SK-N-SH (cell line): ENCODE measurements around the gene MDH2. TPM values are rescaled to one million over a fixed set of nuclear protein-coding genes. Genes with fewer than 3 reads are reported as not detected.
"Not testable (repeated sequence)": the region's sequence is repeated elsewhere in the genome, so short reads cannot be mapped to it uniquely, and the experiment has no call there.

Source experiments
- CTCF ChIA-PET: fragments of 300-600, 350-600 bp; formaldehyde crosslinking; extraction: SDS; loops from one replicate; lab custom pipeline; 2021; lab: Yijun Ruan, JAX
- POLR2A ChIA-PET: fragments of 350-600 bp; sonication (Branson Sonifier 250); formaldehyde crosslinking; extraction: SDS; loops from one replicate; lab custom pipeline; 2020; ENCODE audit warnings: antibody characterized with exemption, inconsistent platforms; lab: Yijun Ruan, JAX
- DNase-seq: peaks from one replicate; pipeline ENCODE4 v3.0.0; 2012
- H2AFZ ChIP-seq: fragments of 200-600 bp; sonication (generic); 2 replicates; pipeline ENCODE4 v1.8.1; 2016; ENCODE audit warnings: antibody characterized with exemption, mild to moderate bottlenecking, low read depth
- H3F3A ChIP-seq: fragments of 200-600 bp; sonication (generic); replicated peaks from 2 replicates; pipeline ENCODE3; 2016; ENCODE audit warnings: antibody characterized with exemption, mild to moderate bottlenecking; ENCODE audit not compliant: insufficient read depth
- H3K27ac ChIP-seq, 2 experiments: fragments of 200-500 bp in 1 of 2; fragments of 200-600 bp in 1 of 2; sonication (Bioruptor generic) in 1 of 2; sonication (generic), shearing (Covaris generic) in 1 of 2; 2 replicates each; pipeline versions ENCODE4 v1.5.1 to v1.6.1; 2014 to 2016; ENCODE audit warnings: low read depth in 2 of 2, inconsistent platforms in 1 of 2, low read length in 1 of 2, mild to moderate bottlenecking in 1 of 2, mixed read lengths in 1 of 2
- H3K27me3 ChIP-seq: fragments of 200-600 bp; sonication (generic), shearing (Covaris generic); 2 replicates; pipeline ENCODE4 v1.6.1; 2016; ENCODE audit warnings: mixed run types; ENCODE audit not compliant: insufficient read depth
- H3K36me3 ChIP-seq, 2 experiments: fragments of 200-500 bp in 1 of 2; fragments of 200-600 bp in 1 of 2; sonication (Bioruptor generic) in 1 of 2; sonication (generic) in 1 of 2; replicated peaks in 1 of 2; 2 replicates each; pipeline versions ENCODE3 to v1.5.1; 2014 to 2016; ENCODE audit warnings: low read length in 1 of 2, mild to moderate bottlenecking in 1 of 2; ENCODE audit not compliant: insufficient read depth in 2 of 2, control insufficient read depth in 1 of 2
- H3K4me1 ChIP-seq, 2 experiments: fragments of 200-500 bp in 1 of 2; fragments of 200-600 bp in 1 of 2; sonication (Bioruptor generic) in 1 of 2; sonication (generic), shearing (Covaris generic) in 1 of 2; 2 replicates each; pipeline versions ENCODE4 v1.5.1 to v1.6.1; 2014 to 2016; ENCODE audit warnings: low read depth in 1 of 2, low read length in 1 of 2, mixed run types in 1 of 2; ENCODE audit not compliant: insufficient read depth in 2 of 2, control insufficient read depth in 1 of 2
- H3K4me2 ChIP-seq: fragments of 200-600 bp; sonication (generic), shearing (Covaris generic); 2 replicates; pipeline ENCODE4 v1.6.1; 2017; ENCODE audit warnings: mixed run types
- H3K4me3 ChIP-seq, 2 experiments: fragments of 200-500 bp in 1 of 2; fragments of 200-600 bp in 1 of 2; sonication (Bioruptor generic) in 1 of 2; sonication (generic), shearing (Covaris generic) in 1 of 2; 2 replicates each; pipeline versions ENCODE4 v1.5.1 to v1.8.1; 2014 to 2016; ENCODE audit warnings: low read depth in 2 of 2, inconsistent platforms in 1 of 2, low read length in 1 of 2, mild to moderate bottlenecking in 1 of 2, mixed read lengths in 1 of 2, moderate library complexity in 1 of 2
- H3K79me2 ChIP-seq: fragments of 200-600 bp; sonication (generic); 2 replicates; pipeline ENCODE4 v1.8.1; 2017; ENCODE audit warnings: mild to moderate bottlenecking; ENCODE audit not compliant: insufficient read depth
- H3K9ac ChIP-seq: fragments of 200-600 bp; sonication (generic); 2 replicates; pipeline ENCODE4 v1.6.1; 2017; ENCODE audit warnings: mixed run types
- H3K9me2 ChIP-seq: fragments of 200-600 bp; sonication (generic); 2 replicates; pipeline ENCODE4 v1.6.1; 2017; ENCODE audit warnings: mixed run types
- H3K9me3 ChIP-seq: fragments of 200-600 bp; sonication (generic); 2 replicates; pipeline ENCODE4 v1.6.1; 2017; ENCODE audit warnings: mixed run types, mild to moderate bottlenecking, moderate library complexity
- H4K20me1 ChIP-seq: fragments of 200-600 bp; sonication (generic); 2 replicates; pipeline ENCODE4 v1.6.1; 2017; ENCODE audit warnings: mild to moderate bottlenecking, mixed run types; ENCODE audit not compliant: insufficient read depth
- FOSL2 ChIP-seq: IDR thresholded peaks from 2 replicates; pipeline ENCODE4 v1.4.0; 2012; ENCODE audit warnings: low read depth, mild to moderate bottlenecking, moderate library complexity, borderline replicate concordance
- MXI1 ChIP-seq: IDR thresholded peaks from 2 replicates; pipeline ENCODE4 v1.6.1; 2012; ENCODE audit warnings: mild to moderate bottlenecking, low read depth, low read length, improper control_type of control experiment
- WGBS: methylation state at CpG from one replicate; pipeline ENCODE4 v1.1.6; 2017; ENCODE audit warnings: low lambda C conversion rate; 5-methylcytosine and 5-hydroxymethylcytosine counted together
- polyA plus RNA-seq, 3 experiments: library from polyadenylated mRNA; depleted of rRNA; stranded (reverse); fragments of >200 nt; gene quantifications; 2 replicates each; pipeline ENCODE4 v1.2.3, GENCODE V29; 2012

The MDH2 gene
- polyA plus RNA-seq, 1 of the 3 experiments (the other 2 are of a cell fraction): 301 TPM

DNA sequence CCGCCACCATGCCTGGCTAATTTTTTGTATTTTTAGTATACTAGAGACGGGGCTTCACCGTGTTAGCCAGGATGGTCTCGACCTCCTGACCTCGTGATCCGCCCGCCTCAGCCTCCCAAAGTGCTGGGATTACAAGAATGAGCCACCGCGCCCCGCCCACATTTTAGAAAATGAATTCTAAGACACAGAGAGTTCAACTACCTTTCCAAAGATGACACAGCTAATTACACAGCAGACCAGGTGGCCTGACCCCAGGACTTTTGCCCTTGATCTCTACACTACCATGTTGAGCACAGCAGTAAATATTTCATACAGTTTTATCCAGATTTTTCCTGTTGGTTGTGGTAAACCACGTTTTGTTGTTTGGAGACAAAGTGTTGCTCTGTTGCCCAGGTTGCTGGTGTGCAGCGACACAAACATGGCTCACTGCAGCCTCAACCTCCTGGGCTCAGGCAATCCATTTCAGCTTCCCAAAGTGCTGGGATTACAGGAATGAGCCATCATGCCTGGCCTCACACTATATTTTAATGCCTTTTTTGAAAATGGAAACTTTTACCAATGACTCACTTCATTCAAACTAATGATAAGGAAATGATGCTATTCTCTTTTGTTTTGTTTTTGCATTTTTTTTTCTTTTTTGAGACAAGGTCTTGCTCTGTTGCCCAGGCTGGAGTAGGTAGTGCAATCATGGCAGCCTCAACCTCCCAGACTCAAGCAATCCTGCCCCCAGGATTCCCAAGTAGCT is 54.0 kb downstream of the MDH2 start:
- Histone ChIP-seq H2AFZ (peak overlapping the region; percentile 77), H3K27ac (peak overlapping the region in 1 of 2 experiments; percentile 40; a peak in 2 of 4 replicates)
- H3K36me3 ChIP-seq, H3K79me2 ChIP-seq, H3K4me3 ChIP-seq, H3K4me2 ChIP-seq, H3F3A ChIP-seq, H3K9ac ChIP-seq, DNase-seq, H3K4me1 ChIP-seq, H3K9me3 ChIP-seq, H3K27me3 ChIP-seq, POLR2A ChIA-PET, H3K9me2 ChIP-seq, H4K20me1 ChIP-seq: not testable (repeated sequence)
- WGBS: 86% methylated on average over 12 of the region's 12 CpGs
- TF ChIP-seq FOSL2: 0 out of 2 replicates have a peak, but pooled peaks have one; percentile 20
- CTCF ChIA-PET: interaction anchor here (1.5 kb wide), 1 partner anchor 82 kb away, joined by 4 read pairs; no protein-coding TSS in a partner anchor

- H3K9me2 ChIP-seq, H3K27ac ChIP-seq, H3K4me3 ChIP-seq, DNase-seq, H4K20me1 ChIP-seq, H3K27me3 ChIP-seq, H3K79me2 ChIP-seq, POLR2A ChIA-PET, H3K9ac ChIP-seq, H3K36me3 ChIP-seq, H2AFZ ChIP-seq, CTCF ChIA-PET, H3K4me2 ChIP-seq, H3K9me3 ChIP-seq: not testable (repeated sequence)
- Histone ChIP-seq H3F3A (peaks cover 11% of the 10 kb centered on the region), H3K4me1 (peaks cover 0 to 12% of the 10 kb centered on the region in 2 experiments; a peak in 2 of 4 replicates)
- 91% methylated on average over 2 of the region's 2 CpGs for WGBS
These were observed 55.9 kb downstream of the MDH2 start for GRCh38 chr7:76103788-76104187.

GRCh38 chr7:76106130-76106529 is 58.2 kb downstream of the MDH2 start:
- CTCF ChIA-PET, DNase-seq: not testable (repeated sequence)

GRCh38 chr7:76106893-76107292 is 59.0 kb downstream of the MDH2 start:
- CTCF ChIA-PET: no interaction called here
- Histone ChIP-seq H3K9ac (no peak overlapping the region), H4K20me1 (no peaks in the 10 kb centered on the region), H3K4me2 (no peak overlapping the region), H3K4me3 (no peak overlapping the region), H3F3A (peaks cover 22% of the 10 kb centered on the region), H3K4me1 (peaks cover 0 to 14% of the 10 kb centered on the region in 2 experiments; a peak in 2 of 4 replicates), H2AFZ (no peak overlapping the region), H3K79me2 (no peaks in the 10 kb centered on the region), H3K36me3 (no peaks in the 10 kb centered on the region), H3K27me3 (no peaks in the 10 kb centered on the region), H3K9me2 (no peaks in the 10 kb centered on the region), H3K27ac (no peak overlapping the region)
- whole genome bisulfite sequencing: 90% methylated on average over 5 of the region's 5 CpGs
- POLR2A ChIA-PET: no interaction called here
- no peak for TF ChIP-seq MXI1
- TF ChIP-seq, all 33 proteins: peak for 0
- no peaks in the 10 kb centered on the region for H3K9me3 ChIP-seq
- DNase-seq: no peak

More at GRCh38 chr7:76106130-76106529, 58.2 kb downstream of the MDH2 start:
- H3K4me2 ChIP-seq, H3K9me3 ChIP-seq, H3K27me3 ChIP-seq, POLR2A ChIA-PET, H4K20me1 ChIP-seq, H3K4me3 ChIP-seq, H3K9me2 ChIP-seq, H3K79me2 ChIP-seq, H3K27ac ChIP-seq, H2AFZ ChIP-seq, H3K36me3 ChIP-seq, H3K9ac ChIP-seq: not testable (repeated sequence)
- Histone ChIP-seq H3K4me1 (peaks cover 0 to 14% of the 10 kb centered on the region in 2 experiments; a peak in 2 of 4 replicates), H3F3A (peaks cover 22% of the 10 kb centered on the region)
- WGBS: 81% methylated on average over 6 of the region's 6 CpGs
